ENCODE data around the gene ZGRF1. TPM values are rescaled to one million over a fixed set of nuclear protein-coding genes. Genes with fewer than 3 reads are reported as not detected.

Gene ZGRF1
- total and polyA plus RNA-seq, 10 of the 15 experiments (the other 5 are each of a cell fraction or from before 2014, with no cell fraction given): 8.5 to 32.1 (median 20.1) TPM

GRCh38 chr4:112516471-112517066, 120.1 kb downstream of the ZGRF1 start (continued):
- TF ChIP-seq, protein P1, sequence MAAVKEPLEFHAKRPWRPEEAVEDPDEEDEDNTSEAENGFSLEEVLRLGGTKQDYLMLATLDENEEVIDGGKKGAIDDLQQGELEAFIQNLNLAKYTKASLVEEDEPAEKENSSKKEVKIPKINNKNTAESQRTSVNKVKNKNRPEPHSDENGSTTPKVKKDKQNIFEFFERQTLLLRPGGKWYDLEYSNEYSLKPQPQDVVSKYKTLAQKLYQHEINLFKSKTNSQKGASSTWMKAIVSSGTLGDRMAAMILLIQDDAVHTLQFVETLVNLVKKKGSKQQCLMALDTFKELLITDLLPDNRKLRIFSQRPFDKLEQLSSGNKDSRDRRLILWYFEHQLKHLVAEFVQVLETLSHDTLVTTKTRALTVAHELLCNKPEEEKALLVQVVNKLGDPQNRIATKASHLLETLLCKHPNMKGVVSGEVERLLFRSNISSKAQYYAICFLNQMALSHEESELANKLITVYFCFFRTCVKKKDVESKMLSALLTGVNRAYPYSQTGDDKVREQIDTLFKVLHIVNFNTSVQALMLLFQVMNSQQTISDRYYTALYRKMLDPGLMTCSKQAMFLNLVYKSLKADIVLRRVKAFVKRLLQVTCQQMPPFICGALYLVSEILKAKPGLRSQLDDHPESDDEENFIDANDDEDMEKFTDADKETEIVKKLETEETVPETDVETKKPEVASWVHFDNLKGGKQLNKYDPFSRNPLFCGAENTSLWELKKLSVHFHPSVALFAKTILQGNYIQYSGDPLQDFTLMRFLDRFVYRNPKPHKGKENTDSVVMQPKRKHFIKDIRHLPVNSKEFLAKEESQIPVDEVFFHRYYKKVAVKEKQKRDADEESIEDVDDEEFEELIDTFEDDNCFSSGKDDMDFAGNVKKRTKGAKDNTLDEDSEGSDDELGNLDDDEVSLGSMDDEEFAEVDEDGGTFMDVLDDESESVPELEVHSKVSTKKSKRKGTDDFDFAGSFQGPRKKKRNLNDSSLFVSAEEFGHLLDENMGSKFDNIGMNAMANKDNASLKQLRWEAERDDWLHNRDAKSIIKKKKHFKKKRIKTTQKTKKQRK (IDR thresholded peaks at IDR 0.05; ENCODE audit: low read depth, low read length): no peak
- TF ChIP-seq EGR1 (IDR thresholded peaks at IDR 0.05; ENCODE audit: borderline replicate concordance in 1 of 2, low read depth in 2 of 2, low read length in 2 of 2) (peak in 1 of 2 experiments; percentile 90; a peak in 2 of 3 replicates), RBBP5 (conservative IDR thresholded peaks at IDR 0.05) (no peak), ZNF384 (IDR thresholded peaks at IDR 0.05; ENCODE audit: borderline replicate concordance, low read depth, low read length) (no peak), NR2C2 (IDR thresholded peaks at IDR 0.05; ENCODE audit: borderline replicate concordance, control insufficient read depth, insufficient read length, low read depth) (no peak)
- TF ChIP-seq, protein P2, sequence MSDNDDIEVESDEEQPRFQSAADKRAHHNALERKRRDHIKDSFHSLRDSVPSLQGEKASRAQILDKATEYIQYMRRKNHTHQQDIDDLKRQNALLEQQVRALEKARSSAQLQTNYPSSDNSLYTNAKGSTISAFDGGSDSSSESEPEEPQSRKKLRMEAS (IDR thresholded peaks at IDR 0.05; ENCODE audit: low read depth, low read length): peak; percentile 24; the same call in 1 of the 2 replicates

- POLR2A ChIA-PET: interaction anchor here (0.5 to 4.6 kb wide), 14 partner anchors 15 to 1989 kb away, joined by 3 to 55 read pairs (median 8); partner anchors contain the start of genes ALPK1 and TIFA
- peak within 1 kb of the TSS; percentile 80 for H3K4me3 ChIP-seq
- BruUV-seq (replicated peaks): no TSS peak
- H3K4me1 ChIP-seq (ENCODE audit: control insufficient read depth, insufficient read depth, low read length): peaks cover 7% of the 10 kb centered on the region
- no peaks in the 10 kb centered on the region for H3K36me3 ChIP-seq (ENCODE audit: control insufficient read depth in 2 of 2, insufficient read depth in 2 of 2, low read length in 1 of 2)
- H3K9ac ChIP-seq (ENCODE audit: control insufficient read depth, insufficient read depth, low read length): peak within 1 kb of the TSS; percentile 60
- CTCF ChIA-PET: interaction anchor here (0.7 to 13.9 kb wide), 11 partner anchors 8 to 302 kb away, joined by 3 to 221 read pairs (median 4); partner anchors contain the start of gene AP1AR
- H3K27ac ChIP-seq (ENCODE audit: control insufficient read depth, insufficient read depth): peak within 1 kb of the TSS; percentile 62
- FAIRE-seq (no peak), ATAC-seq (peak; percentile 4), DNase-seq (ENCODE audit: low read depth, low spot score) (no peak)
- no peaks in the 10 kb centered on the region for H4K20me1 ChIP-seq (ENCODE audit: control insufficient read depth, insufficient read depth)
- in situ Hi-C loops (cut with MboI): no loop called here
- peak within 1 kb of the TSS; percentile 85 for H2AFZ ChIP-seq (ENCODE audit: control insufficient read depth, low read depth, low read length)
- 1% methylated on average over 10 of the region's 15 CpGs for WGBS (ENCODE audit: insufficient coverage, insufficient replicate concordance, low lambda C conversion rate, missing lambda C conversion rate)
- intact Hi-C loops (cut with micrococcal nuclease; ENCODE audit: unreplicated experiment): no loop called here
- RAD21 ChIA-PET (ENCODE audit: unreplicated experiment): interaction anchor here (1.0 to 4.1 kb wide), 13 partner anchors 9 to 572 kb away, joined by 3 to 38 read pairs (median 7); partner anchors contain the start of genes ALPK1 and TIFA
- H3K9me3 ChIP-seq (replicated peaks; ENCODE audit: control insufficient read depth, insufficient read depth, low read length): no peaks in the 10 kb centered on the region; the same call in 2 of the 3 replicates
- peaks cover 2 to 8% of the 10 kb centered on the region in 2 experiments for H3K27me3 ChIP-seq (replicated peaks in 1 of 2; ENCODE audit: control insufficient read depth in 2 of 2, insufficient read depth in 2 of 2, low read length in 1 of 2)
- SMC1A ChIA-PET (ENCODE audit: uncharacterized antibody, unreplicated experiment): interaction anchor here (0.7 to 10.6 kb wide), 13 partner anchors 89 to 415 kb away, joined by 3 to 124 read pairs (median 5); partner anchors contain the start of gene AP1AR
- peak within 1 kb of the TSS; percentile 99 for H3K4me2 ChIP-seq (ENCODE audit: control insufficient read depth, insufficient read depth)
- H3K79me2 ChIP-seq (ENCODE audit: control insufficient read depth, insufficient read depth, low read length): no peaks in the 10 kb centered on the region
- TF ChIP-seq TCF7 (IDR thresholded peaks at IDR 0.05; ENCODE audit: borderline replicate concordance) (no peak), POLR2AphosphoS2 (IDR thresholded peaks at IDR 0.05; ENCODE audit: low read depth, low read length) (no peak), BHLHE40 (IDR thresholded peaks at IDR 0.05; ENCODE audit: borderline replicate concordance in 1 of 2, low read depth in 2 of 2, low read length in 1 of 2) (peak in 1 of 2 experiments; percentile 75; a peak in 1 of 4 replicates), CBFB (IDR thresholded peaks at IDR 0.05; ENCODE audit: low read depth) (0 out of 2 replicates have a peak, but pooled peaks have one; percentile 42), EZH2 (IDR thresholded peaks at IDR 0.05; ENCODE audit: borderline replicate concordance, control insufficient read depth, low read depth, low read length) (no peak), CBX5 (IDR thresholded peaks at IDR 0.05; ENCODE audit: low read depth) (no peak), EGR1 (IDR thresholded peaks at IDR 0.05; ENCODE audit: borderline replicate concordance in 1 of 2, low read depth in 2 of 2, low read length in 2 of 2) (0 out of 3 replicates have a peak, but pooled peaks of 1 of the 2 experiments have one; percentile 30), FOS (IDR thresholded peaks at IDR 0.05; ENCODE audit: borderline replicate concordance, extremely low read depth, insufficient read length) (no peak)
- TF ChIP-seq, protein P3, sequence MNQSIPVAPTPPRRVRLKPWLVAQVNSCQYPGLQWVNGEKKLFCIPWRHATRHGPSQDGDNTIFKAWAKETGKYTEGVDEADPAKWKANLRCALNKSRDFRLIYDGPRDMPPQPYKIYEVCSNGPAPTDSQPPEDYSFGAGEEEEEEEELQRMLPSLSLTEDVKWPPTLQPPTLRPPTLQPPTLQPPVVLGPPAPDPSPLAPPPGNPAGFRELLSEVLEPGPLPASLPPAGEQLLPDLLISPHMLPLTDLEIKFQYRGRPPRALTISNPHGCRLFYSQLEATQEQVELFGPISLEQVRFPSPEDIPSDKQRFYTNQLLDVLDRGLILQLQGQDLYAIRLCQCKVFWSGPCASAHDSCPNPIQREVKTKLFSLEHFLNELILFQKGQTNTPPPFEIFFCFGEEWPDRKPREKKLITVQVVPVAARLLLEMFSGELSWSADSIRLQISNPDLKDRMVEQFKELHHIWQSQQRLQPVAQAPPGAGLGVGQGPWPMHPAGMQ (IDR thresholded peaks at IDR 0.05; ENCODE audit: borderline replicate concordance): no peak
Observed at GRCh38 chr4:112516066-112516470, 120.6 kb downstream of the ZGRF1 start, which contains the start of gene NEUROG2. Gene NEUROG2, minus strand, starts transcription at chr4:112516180. Its CDS starts 705 bp downstream, at chr4:112515475.

All from GM12878 (cell line).